HepG2 (cell line): ENCODE measurements around the gene MAP2K2.

Experiments
- CHD4 ChIP-seq: fragments of 200-600 bp; sonication (generic); IDR thresholded peaks from 2 replicates; pipeline ENCODE4 v1.7.0; 2017; ENCODE audit warnings: mild to moderate bottlenecking, low read length, borderline replicate concordance
- CTCF ChIP-seq: sonication (generic); formaldehyde crosslinking; IDR thresholded peaks from 2 replicates; pipeline ENCODE4 v1.5.0; 2020; ENCODE audit warnings: mild to moderate bottlenecking, missing genetic modification reagents, moderate library complexity
- ELF1 ChIP-seq: sonication (generic); formaldehyde crosslinking; IDR thresholded peaks from 2 replicates; pipeline ENCODE4 v1.4.0; 2020; ENCODE audit warnings: missing genetic modification reagents
- FOXK1 ChIP-seq: sonication (generic); formaldehyde crosslinking; IDR thresholded peaks from 2 replicates; pipeline ENCODE4 v1.4.0; 2020; ENCODE audit warnings: low read depth, missing genetic modification reagents, borderline replicate concordance
- KLF12 ChIP-seq: sonication (generic); formaldehyde crosslinking; IDR thresholded peaks from 2 replicates; pipeline ENCODE4 v1.4.0; 2020; ENCODE audit warnings: missing genetic modification reagents, borderline replicate concordance
- RXRA ChIP-seq: sonication (generic); formaldehyde crosslinking; IDR thresholded peaks from 2 replicates; pipeline ENCODE4 v1.5.1; 2020; ENCODE audit warnings: missing genetic modification reagents
- ZNF331 ChIP-seq: sonication (generic); formaldehyde crosslinking; IDR thresholded peaks from 2 replicates; pipeline ENCODE4 v1.4.0; 2020; ENCODE audit warnings: missing genetic modification reagents
- TF ChIP-seq, protein P1 (sequence below): sonication (generic); formaldehyde crosslinking; IDR thresholded peaks from one replicate; pipeline ENCODE4 v1.5.1; 2020; ENCODE audit warnings: mild to moderate bottlenecking, missing genetic modification reagents; ENCODE audit errors: not compliant biosample characterization

DNA sequence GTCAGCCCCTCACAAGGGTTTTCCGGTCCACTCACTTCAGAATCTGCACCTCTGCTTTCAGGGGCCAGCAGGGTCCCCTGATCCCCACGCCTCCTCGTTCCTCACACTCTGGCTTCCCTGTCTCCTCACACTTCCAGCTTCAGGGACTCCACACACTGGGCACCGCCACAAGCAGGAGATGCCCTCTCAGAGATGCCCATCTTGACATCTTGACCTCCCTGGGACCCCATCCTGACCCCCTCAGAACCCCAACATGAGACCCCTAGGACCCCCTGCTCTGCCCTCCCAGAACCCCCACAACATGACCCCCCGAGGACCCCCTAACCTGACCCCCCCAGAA lies 2.7 kb downstream of the MAP2K2 start:
- TF ChIP-seq CHD4 (no peak), ZNF331 (no peak), KLF12 (CRISPR knock-in tag) (no peak), ELF1 (CRISPR knock-in tag) (no peak), RXRA (CRISPR knock-in tag) (no peak), FOXK1 (CRISPR knock-in tag) (no peak), CTCF (CRISPR knock-in tag) (no peak)
- TF ChIP-seq, protein P1, sequence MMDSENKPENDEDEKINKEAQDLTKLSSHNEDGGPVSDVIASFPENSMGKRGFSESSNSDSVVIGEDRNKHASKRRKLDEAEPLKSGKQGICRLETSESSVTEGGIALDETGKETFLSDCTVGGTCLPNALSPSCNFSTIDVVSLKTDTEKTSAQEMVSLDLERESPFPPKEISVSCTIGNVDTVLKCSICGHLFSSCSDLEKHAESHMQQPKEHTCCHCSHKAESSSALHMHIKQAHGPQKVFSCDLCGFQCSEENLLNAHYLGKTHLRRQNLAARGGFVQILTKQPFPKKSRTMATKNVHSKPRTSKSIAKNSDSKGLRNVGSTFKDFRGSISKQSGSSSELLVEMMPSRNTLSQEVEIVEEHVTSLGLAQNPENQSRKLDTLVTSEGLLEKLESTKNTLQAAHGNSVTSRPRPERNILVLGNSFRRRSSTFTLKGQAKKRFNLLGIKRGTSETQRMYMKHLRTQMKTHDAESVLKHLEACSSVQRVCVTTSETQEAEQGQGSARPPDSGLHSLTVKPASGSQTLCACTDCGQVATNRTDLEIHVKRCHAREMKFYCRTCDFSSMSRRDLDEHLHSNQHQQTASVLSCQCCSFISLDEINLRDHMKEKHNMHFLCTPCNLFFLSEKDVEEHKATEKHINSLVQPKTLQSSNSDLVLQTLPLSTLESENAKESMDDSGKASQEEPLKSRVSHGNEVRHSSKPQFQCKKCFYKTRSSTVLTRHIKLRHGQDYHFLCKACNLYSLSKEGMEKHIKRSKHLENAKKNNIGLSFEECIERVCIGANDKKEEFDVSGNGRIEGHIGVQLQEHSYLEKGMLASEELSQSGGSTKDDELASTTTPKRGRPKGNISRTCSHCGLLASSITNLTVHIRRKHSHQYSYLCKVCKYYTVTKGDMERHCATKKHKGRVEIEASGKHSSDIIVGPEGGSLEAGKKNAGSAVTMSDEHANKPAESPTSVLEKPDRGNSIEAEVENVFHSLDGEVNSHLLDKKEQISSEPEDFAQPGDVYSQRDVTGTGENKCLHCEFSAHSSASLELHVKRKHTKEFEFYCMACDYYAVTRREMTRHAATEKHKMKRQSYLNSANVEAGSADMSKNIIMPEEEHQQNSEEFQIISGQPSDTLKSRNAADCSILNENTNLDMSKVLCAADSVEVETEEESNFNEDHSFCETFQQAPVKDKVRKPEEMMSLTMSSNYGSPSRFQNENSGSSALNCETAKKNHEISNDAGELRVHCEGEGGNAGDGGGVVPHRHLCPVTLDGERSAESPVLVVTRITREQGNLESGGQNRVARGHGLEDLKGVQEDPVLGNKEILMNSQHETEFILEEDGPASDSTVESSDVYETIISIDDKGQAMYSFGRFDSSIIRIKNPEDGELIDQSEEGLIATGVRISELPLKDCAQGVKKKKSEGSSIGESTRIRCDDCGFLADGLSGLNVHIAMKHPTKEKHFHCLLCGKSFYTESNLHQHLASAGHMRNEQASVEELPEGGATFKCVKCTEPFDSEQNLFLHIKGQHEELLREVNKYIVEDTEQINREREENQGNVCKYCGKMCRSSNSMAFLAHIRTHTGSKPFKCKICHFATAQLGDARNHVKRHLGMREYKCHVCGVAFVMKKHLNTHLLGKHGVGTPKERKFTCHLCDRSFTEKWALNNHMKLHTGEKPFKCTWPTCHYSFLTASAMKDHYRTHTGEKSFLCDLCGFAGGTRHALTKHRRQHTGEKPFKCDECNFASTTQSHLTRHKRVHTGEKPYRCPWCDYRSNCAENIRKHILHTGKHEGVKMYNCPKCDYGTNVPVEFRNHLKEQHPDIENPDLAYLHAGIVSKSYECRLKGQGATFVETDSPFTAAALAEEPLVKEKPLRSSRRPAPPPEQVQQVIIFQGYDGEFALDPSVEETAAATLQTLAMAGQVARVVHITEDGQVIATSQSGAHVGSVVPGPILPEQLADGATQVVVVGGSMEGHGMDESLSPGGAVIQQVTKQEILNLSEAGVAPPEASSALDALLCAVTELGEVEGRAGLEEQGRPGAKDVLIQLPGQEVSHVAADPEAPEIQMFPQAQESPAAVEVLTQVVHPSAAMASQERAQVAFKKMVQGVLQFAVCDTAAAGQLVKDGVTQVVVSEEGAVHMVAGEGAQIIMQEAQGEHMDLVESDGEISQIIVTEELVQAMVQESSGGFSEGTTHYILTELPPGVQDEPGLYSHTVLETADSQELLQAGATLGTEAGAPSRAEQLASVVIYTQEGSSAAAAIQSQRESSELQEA (CRISPR knock-in tag): no peak
